ENCODE data around the gene SLC22A7. TPM values are rescaled to one million over a fixed set of nuclear protein-coding genes. Genes with fewer than 3 reads are reported as not detected.

The SLC22A7 gene
- total and polyA plus RNA-seq, 4 experiments from 2014 or later: not detected

- POLR2A ChIA-PET (ENCODE audit: partially characterized antibody): interaction anchor here (0.9 to 2.2 kb wide), 6 partner anchors 9 to 119 kb away, joined by 3 to 12 read pairs (median 6); partner anchors contain the start of genes ABCC10, DNPH1 and ZNF318
- peak overlapping the region; percentile 75 to 89 (median 84) for H3K4me3 Mint-ChIP-seq
- Histone ChIP-seq H3K27ac (ENCODE audit: low read depth, low read length) (no peak overlapping the region), H3K4me1 (ENCODE audit: insufficient read depth, low read length) (peaks cover 14% of the 10 kb centered on the region), H3K27me3 (ENCODE audit: insufficient read depth, low read length) (no peaks in the 10 kb centered on the region), H3K4me3 (ENCODE audit: low read length in 2 of 2) (peak overlapping the region in 1 of 2 donors; percentile 43), H3K9me3 (ENCODE audit: control insufficient read depth in 1 of 2, low read length in 2 of 2) (no peaks in the 10 kb centered on the region), H3K36me3 (ENCODE audit: insufficient read depth, low read length) (no peaks in the 10 kb centered on the region)
- CTCF ChIA-PET (ENCODE audit: partially characterized antibody): interaction anchor here (0.9 to 3.6 kb wide), 15 partner anchors 9 to 187 kb away, joined by 3 to 49 read pairs (median 8); partner anchors contain the start of genes TJAP1 and ZNF318
- peaks cover 3 to 12% (median 8%) of the 10 kb centered on the region in 4 donors for H3K4me1 Mint-ChIP-seq
- peak overlapping the region in 5 of 7 donors; percentile 13 to 88 (median 36) for H3K27ac Mint-ChIP-seq
- intact Hi-C loops (cut with micrococcal nuclease): loop anchor here (1.0 to 2.0 kb wide), 3 partner anchors 26 to 197 kb away; no protein-coding TSS in a partner anchor
- DNase-seq: no peak
- H3K36me3 Mint-ChIP-seq: peaks cover 0 to 4% of the 10 kb centered on the region in 2 donors
- H3K27me3 Mint-ChIP-seq: no peaks in the 10 kb centered on the region
- H3K9me3 Mint-ChIP-seq: no peaks in the 10 kb centered on the region
Measured at GRCh38 chr6:43308990-43309477, 11.0 kb downstream of the SLC22A7 start.

GRCh38 chr6:43310134-43310533 is 12.1 kb downstream of the SLC22A7 start:
- no peaks in the 10 kb centered on the region for H3K36me3 ChIP-seq (ENCODE audit: insufficient read depth, low read length)
- DNase-seq: no peak
- CTCF ChIA-PET (ENCODE audit: partially characterized antibody): interaction anchor here (3.6 kb wide), 1 partner anchor 87 kb away, joined by 49 read pairs; no protein-coding TSS in a partner anchor

GRCh38 chr6:43310624-43311023 is 12.6 kb downstream of the SLC22A7 start:
- H3K36me3 ChIP-seq (ENCODE audit: insufficient read depth, low read length): no peaks in the 10 kb centered on the region
- H3K4me3 ChIP-seq (ENCODE audit: low read length in 2 of 2): no peak overlapping the region
- ChIA-PET POLR2A (ENCODE audit: partially characterized antibody) (no interaction called here), CTCF (ENCODE audit: partially characterized antibody) (no interaction called here)
- Mint-ChIP-seq H3K4me1 (peaks cover 3 to 12% (median 8%) of the 10 kb centered on the region in 4 donors), H3K27me3 (no peaks in the 10 kb centered on the region), H3K4me3 (no peak overlapping the region), H3K36me3 (peaks cover 0 to 7% of the 10 kb centered on the region in 2 donors), H3K9me3 (no peaks in the 10 kb centered on the region), H3K27ac (no peak overlapping the region)
- DNase-seq: no peak
- no peaks in the 10 kb centered on the region for H3K9me3 ChIP-seq (ENCODE audit: control insufficient read depth in 1 of 2, low read length in 2 of 2)
- H3K4me1 ChIP-seq (ENCODE audit: insufficient read depth, low read length): peaks cover 14% of the 10 kb centered on the region
- H3K27me3 ChIP-seq (ENCODE audit: insufficient read depth, low read length): no peaks in the 10 kb centered on the region
- no peak overlapping the region for H3K27ac ChIP-seq (ENCODE audit: low read depth, low read length)
- intact Hi-C loops (cut with micrococcal nuclease): no loop called here

More at GRCh38 chr6:43310134-43310533, 12.1 kb downstream of the SLC22A7 start:
- Mint-ChIP-seq H3K27ac (peak overlapping the region in 2 of 7 donors; percentile 41 to 43), H3K4me3 (peak overlapping the region in 3 of 8 donors; percentile 29 to 52 (median 40)), H3K4me1 (peaks cover 3 to 12% (median 8%) of the 10 kb centered on the region in 4 donors), H3K36me3 (peaks cover 0 to 4% of the 10 kb centered on the region in 2 donors), H3K27me3 (no peaks in the 10 kb centered on the region), H3K9me3 (no peaks in the 10 kb centered on the region)
- Histone ChIP-seq H3K9me3 (ENCODE audit: control insufficient read depth in 1 of 2, low read length in 2 of 2) (no peaks in the 10 kb centered on the region), H3K4me3 (ENCODE audit: low read length in 2 of 2) (no peak overlapping the region), H3K27ac (ENCODE audit: low read depth, low read length) (no peak overlapping the region), H3K4me1 (ENCODE audit: insufficient read depth, low read length) (peaks cover 14% of the 10 kb centered on the region), H3K27me3 (ENCODE audit: insufficient read depth, low read length) (no peaks in the 10 kb centered on the region)
- intact Hi-C loops (cut with micrococcal nuclease): no loop called here
- POLR2A ChIA-PET (ENCODE audit: partially characterized antibody): no interaction called here

- Mint-ChIP-seq H3K4me3 (no peak overlapping the region), H3K27me3 (no peaks in the 10 kb centered on the region), H3K36me3 (peaks cover 0 to 7% of the 10 kb centered on the region in 2 donors), H3K4me1 (peaks cover 3 to 12% (median 8%) of the 10 kb centered on the region in 4 donors), H3K27ac (no peak overlapping the region), H3K9me3 (no peaks in the 10 kb centered on the region)
- Histone ChIP-seq H3K27ac (ENCODE audit: low read depth, low read length) (no peak overlapping the region), H3K9me3 (ENCODE audit: control insufficient read depth in 1 of 2, low read length in 2 of 2) (no peaks in the 10 kb centered on the region), H3K4me3 (ENCODE audit: low read length in 2 of 2) (no peak overlapping the region), H3K4me1 (ENCODE audit: insufficient read depth, low read length) (peaks cover 14% of the 10 kb centered on the region), H3K36me3 (ENCODE audit: insufficient read depth, low read length) (no peaks in the 10 kb centered on the region), H3K27me3 (ENCODE audit: insufficient read depth, low read length) (no peaks in the 10 kb centered on the region)
- intact Hi-C loops (cut with micrococcal nuclease): no loop called here
- no peak for DNase-seq
- POLR2A ChIA-PET (ENCODE audit: partially characterized antibody): no interaction called here
- CTCF ChIA-PET (ENCODE audit: partially characterized antibody): no interaction called here
Measured at GRCh38 chr6:43311666-43312065, 13.6 kb downstream of the SLC22A7 start.

- no peaks in the 10 kb centered on the region for H3K27me3 ChIP-seq (ENCODE audit: insufficient read depth, low read length)
- Mint-ChIP-seq H3K27ac (no peak overlapping the region), H3K9me3 (no peaks in the 10 kb centered on the region), H3K4me1 (peaks cover 3 to 7% (median 5%) of the 10 kb centered on the region in 4 donors), H3K36me3 (peaks cover 0 to 7% of the 10 kb centered on the region in 2 donors), H3K27me3 (no peaks in the 10 kb centered on the region), H3K4me3 (no peak overlapping the region)
- intact Hi-C loops (cut with micrococcal nuclease): no loop called here
- ChIA-PET CTCF (ENCODE audit: partially characterized antibody) (interaction anchor here (1.0 kb wide), 1 partner anchor 84 kb away, joined by 7 read pairs; no protein-coding TSS in a partner anchor), POLR2A (ENCODE audit: partially characterized antibody) (no interaction called here)
- H3K4me3 ChIP-seq (ENCODE audit: low read length in 2 of 2): no peak overlapping the region
- no peaks in the 10 kb centered on the region for H3K36me3 ChIP-seq (ENCODE audit: insufficient read depth, low read length)
- peaks cover 6% of the 10 kb centered on the region for H3K4me1 ChIP-seq (ENCODE audit: insufficient read depth, low read length)
- no peak overlapping the region for H3K27ac ChIP-seq (ENCODE audit: low read depth, low read length)
- H3K9me3 ChIP-seq (ENCODE audit: control insufficient read depth in 1 of 2, low read length in 2 of 2): no peaks in the 10 kb centered on the region
- no peak for DNase-seq
Measured at GRCh38 chr6:43313813-43314212, 15.8 kb downstream of the SLC22A7 start.

GRCh38 chr6:43318011-43318410 is 20.0 kb downstream of the SLC22A7 start:
- Mint-ChIP-seq H3K27me3 (no peaks in the 10 kb centered on the region), H3K36me3 (peaks cover 0 to 7% of the 10 kb centered on the region in 2 donors), H3K9me3 (no peaks in the 10 kb centered on the region), H3K4me1 (no peaks in the 10 kb centered on the region), H3K4me3 (no peak overlapping the region), H3K27ac (no peak overlapping the region)
- no peaks in the 10 kb centered on the region for H3K4me1 ChIP-seq (ENCODE audit: insufficient read depth, low read length)
- no peak for DNase-seq
- intact Hi-C loops (cut with micrococcal nuclease): no loop called here
- CTCF ChIA-PET (ENCODE audit: partially characterized antibody): interaction anchor here (2.7 kb wide), 1 partner anchor 10 kb away, joined by 12 read pairs; the partner anchor contains the start of gene CRIP3
- POLR2A ChIA-PET (ENCODE audit: partially characterized antibody): interaction anchor here (0.7 kb wide), 1 partner anchor 190 kb away, joined by 3 read pairs; no protein-coding TSS in a partner anchor
- H3K27me3 ChIP-seq (ENCODE audit: insufficient read depth, low read length): no peaks in the 10 kb centered on the region
- no peaks in the 10 kb centered on the region for H3K36me3 ChIP-seq (ENCODE audit: insufficient read depth, low read length)
- no peak overlapping the region for H3K27ac ChIP-seq (ENCODE audit: low read depth, low read length)
- H3K4me3 ChIP-seq (ENCODE audit: low read length in 2 of 2): no peak overlapping the region
- no peaks in the 10 kb centered on the region for H3K9me3 ChIP-seq (ENCODE audit: control insufficient read depth in 1 of 2, low read length in 2 of 2)

GRCh38 chr6:43325876-43326275 is 27.8 kb downstream of the SLC22A7 start:
- H3K4me3 ChIP-seq (ENCODE audit: low read length in 2 of 2): no peak overlapping the region
- H3K36me3 ChIP-seq (ENCODE audit: insufficient read depth, low read length): no peaks in the 10 kb centered on the region
- intact Hi-C loops (cut with micrococcal nuclease): no loop called here
- no peak overlapping the region for H3K27ac ChIP-seq (ENCODE audit: low read depth, low read length)
- Mint-ChIP-seq H3K4me1 (peaks cover 0 to 2% (median under 1%) of the 10 kb centered on the region in 4 donors), H3K4me3 (no peak overlapping the region), H3K27ac (no peak overlapping the region), H3K36me3 (peaks cover 6 to 22% of the 10 kb centered on the region in 2 donors), H3K27me3 (no peaks in the 10 kb centered on the region), H3K9me3 (no peaks in the 10 kb centered on the region)
- H3K4me1 ChIP-seq (ENCODE audit: insufficient read depth, low read length): peaks cover 2% of the 10 kb centered on the region
- ChIA-PET CTCF (ENCODE audit: partially characterized antibody) (no interaction called here), POLR2A (ENCODE audit: partially characterized antibody) (no interaction called here)
- no peaks in the 10 kb centered on the region for H3K27me3 ChIP-seq (ENCODE audit: insufficient read depth, low read length)
- H3K9me3 ChIP-seq (ENCODE audit: control insufficient read depth in 1 of 2, low read length in 2 of 2): no peaks in the 10 kb centered on the region
- no peak for DNase-seq
